ENCODE data around the gene FATE1.

- TF ChIP-seq, protein P1, sequence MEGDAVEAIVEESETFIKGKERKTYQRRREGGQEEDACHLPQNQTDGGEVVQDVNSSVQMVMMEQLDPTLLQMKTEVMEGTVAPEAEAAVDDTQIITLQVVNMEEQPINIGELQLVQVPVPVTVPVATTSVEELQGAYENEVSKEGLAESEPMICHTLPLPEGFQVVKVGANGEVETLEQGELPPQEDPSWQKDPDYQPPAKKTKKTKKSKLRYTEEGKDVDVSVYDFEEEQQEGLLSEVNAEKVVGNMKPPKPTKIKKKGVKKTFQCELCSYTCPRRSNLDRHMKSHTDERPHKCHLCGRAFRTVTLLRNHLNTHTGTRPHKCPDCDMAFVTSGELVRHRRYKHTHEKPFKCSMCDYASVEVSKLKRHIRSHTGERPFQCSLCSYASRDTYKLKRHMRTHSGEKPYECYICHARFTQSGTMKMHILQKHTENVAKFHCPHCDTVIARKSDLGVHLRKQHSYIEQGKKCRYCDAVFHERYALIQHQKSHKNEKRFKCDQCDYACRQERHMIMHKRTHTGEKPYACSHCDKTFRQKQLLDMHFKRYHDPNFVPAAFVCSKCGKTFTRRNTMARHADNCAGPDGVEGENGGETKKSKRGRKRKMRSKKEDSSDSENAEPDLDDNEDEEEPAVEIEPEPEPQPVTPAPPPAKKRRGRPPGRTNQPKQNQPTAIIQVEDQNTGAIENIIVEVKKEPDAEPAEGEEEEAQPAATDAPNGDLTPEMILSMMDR (IDR thresholded peaks at IDR 0.05 in 4 of 5, conservative IDR thresholded peaks at IDR 0.05 in 1 of 5), result no peak
- no peak for TF ChIP-seq POLR2A (IDR thresholded peaks at IDR 0.05)
Observed at GRCh38 chrX:151711787-151712186, 4.0 kb upstream of the FATE1 start.

Data from gastrocnemius medialis (tissue), 4 donors.